Stimulated activated CD8-positive, alpha-beta memory T cell treated with anti-CD3 and anti-CD28 coated beads, Interleukin-7, amount 100 ng/mL, for 24 hours (primary cell): ENCODE results near the gene POLN.
A peak's percentile ranks its signal among the peaks of the same experiment; 100 is the strongest.
"Not testable (repeated sequence)": the region's sequence is repeated elsewhere in the genome, so short reads cannot be mapped to it uniquely, and the experiment has no call there.

Source experiments
- DNase-seq: peaks from one replicate; pipeline ENCODE4 v3.0.0-alpha.2; 2020; ENCODE audit warnings: low read depth

Gene POLN

DNA sequence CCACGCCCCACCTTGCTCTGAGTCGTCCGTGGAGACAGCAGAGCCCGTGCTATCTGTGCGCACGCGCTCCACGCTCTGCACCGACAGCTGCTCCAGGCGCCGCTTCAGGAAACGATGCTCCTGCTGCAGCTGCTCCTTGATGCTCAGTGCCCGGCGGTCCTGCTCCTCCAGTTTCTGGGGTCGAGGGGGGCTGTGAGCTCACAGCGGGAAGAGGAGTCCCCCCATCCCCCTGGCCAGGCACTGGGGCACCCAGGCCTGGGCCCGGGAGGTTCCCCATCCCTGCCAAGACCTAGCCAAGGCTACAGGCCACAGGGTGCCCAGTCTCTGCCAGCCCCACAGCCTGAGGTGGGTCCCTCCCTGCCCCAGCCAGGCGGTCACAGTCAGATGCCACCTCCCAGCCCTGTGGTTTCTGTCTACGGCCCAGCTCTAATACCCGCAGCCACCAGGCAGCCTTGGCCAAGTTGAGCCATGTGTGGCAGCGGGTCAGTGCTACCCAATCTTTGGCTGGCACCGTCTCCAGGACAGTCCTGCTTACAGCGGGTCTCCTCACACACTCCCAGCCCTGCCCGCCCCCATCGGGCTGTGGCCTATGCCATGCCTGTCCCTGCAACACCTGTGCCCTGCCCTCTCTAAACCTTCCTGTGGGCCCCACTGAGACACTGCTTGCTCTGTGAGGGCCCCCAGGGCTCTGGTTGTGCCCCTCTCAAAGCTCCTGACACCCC, 9.3 kb upstream of the POLN start:
- DNase-seq: no peak

DNA sequence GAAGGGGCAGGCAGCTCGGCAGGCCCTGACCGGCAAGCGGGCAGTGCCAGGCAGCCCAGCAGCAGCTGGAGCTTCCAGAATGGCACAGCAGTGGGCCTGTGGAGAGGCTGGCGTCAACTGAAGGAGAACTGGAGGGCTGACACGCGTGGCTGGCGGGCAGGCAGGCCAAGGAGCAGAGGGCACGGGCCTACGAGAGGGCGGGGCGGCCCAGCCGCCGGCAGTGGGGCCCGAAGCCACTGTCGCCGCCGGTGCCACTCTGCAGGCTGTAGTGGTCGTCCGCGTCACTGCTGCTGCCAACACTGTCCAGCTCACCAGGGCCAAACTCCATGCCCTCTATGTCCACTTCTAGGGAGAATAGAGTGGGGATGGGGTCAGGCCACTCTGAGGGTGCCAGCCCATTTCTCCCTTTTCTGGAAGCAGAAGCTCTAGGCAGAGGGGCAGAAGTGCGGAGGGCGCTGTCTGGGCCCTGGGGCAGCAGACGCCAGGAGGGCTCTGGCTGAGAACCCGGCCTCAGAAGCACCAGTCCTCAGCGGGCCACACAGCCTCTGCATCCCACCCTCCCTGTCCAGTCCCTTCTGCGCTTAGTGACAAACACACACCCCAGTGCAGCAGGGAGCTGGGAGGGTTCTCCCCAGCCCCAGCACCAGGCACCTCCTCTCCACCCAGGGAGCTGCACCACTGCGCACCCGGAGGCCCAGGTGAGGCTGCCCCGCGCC, 8.6 kb upstream of the POLN start:
- no peak for DNase-seq

DNA sequence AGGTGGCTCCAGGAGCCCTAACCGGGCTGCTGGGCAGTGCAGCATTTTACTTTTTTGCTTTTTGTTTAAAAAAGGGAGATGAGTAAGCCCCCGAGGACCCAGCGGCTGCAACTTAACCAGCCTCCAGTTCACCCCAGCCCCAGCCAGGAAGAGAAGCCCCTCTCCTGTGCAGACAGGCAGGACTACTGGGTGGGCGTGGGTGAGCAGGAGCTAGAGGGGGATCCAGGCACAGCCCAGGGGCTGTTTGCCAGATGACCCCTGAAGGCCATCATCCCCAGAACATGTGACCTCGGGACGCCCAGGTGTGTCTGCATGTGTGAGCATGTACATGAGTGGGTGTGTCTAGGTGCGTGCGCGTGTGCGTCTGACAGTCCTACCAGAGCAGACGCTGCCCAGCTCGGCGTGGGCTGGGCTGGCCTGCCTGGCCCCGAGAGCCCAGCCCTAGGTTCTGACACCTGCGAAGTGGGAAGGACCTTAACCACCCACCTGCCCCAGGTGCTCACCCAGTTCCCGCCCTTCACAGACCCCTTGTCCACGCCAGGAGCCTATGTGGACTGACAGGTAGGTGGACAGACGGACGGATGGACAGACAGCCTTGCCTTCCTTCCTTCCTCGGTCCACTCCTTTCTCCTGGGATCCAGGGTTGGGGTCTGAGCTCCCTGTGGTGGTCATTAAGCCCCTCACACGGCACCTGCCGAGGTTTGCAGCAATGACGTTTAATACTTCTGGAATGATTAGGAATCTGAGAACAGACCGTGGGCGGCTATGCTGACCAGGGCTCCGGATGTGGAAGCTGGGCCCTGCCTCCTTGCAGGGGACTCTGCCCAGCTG, 7.8 kb upstream of the POLN start:
- DNase-seq: no peak

DNA sequence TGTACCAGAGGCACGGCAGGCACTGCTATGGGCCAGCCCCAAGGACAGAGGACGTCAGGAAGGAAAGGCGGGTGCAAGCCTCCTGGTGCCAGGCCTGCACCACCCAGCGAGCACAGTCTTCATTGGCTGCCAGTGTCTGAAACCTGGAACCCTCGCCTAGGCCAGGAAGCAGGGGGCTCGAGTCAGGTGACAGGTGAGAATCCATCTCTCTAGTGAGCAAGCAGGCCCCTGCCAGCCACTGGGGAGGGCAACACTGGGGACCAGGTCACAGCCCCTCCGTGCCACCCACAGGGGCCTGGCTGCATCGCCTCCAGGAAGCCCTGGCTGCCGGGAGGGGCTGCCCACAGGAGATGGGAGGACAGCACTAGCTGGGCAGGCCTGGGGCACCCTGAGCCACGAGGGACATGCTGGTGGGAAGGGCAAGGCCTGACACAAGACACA, 6.9 kb upstream of the POLN start:
- DNase-seq: no peak

DNA sequence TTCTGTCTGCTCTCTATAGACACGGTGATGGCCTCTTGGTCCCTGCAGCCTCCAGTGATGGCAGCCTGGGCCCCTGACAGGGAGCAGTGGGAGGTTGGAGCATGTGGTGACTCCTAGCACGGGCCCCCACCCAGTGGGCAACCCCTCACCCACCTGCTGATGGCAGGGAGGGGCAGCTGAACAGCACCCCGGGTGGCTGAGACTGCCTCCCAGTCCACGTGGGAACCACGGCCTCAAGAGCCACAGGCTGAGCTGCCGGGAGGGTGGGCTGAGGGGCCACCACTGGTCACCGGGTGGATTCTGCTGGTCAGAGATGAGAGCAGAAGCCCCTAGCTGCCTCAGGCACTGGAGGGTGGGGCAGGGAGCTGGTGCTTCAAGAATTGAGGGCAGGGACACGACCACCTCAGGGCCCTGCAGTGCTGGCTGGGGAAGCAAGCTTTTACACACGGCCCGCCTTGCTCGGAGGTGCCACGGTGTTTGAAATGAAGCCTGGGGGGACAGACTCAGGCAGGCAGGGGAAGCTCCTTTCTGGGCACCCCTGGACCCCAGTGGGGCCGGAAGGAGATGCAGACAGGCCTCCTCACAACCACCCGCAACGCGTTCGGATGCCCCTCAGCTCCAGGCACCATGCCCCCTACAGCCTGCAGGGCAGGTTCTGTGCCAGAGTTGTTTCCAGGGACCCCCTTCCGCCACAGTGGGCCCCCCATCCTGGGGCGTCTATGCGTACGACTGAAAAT, 6.3 kb upstream of the POLN start:
- DNase-seq: no peak

DNA sequence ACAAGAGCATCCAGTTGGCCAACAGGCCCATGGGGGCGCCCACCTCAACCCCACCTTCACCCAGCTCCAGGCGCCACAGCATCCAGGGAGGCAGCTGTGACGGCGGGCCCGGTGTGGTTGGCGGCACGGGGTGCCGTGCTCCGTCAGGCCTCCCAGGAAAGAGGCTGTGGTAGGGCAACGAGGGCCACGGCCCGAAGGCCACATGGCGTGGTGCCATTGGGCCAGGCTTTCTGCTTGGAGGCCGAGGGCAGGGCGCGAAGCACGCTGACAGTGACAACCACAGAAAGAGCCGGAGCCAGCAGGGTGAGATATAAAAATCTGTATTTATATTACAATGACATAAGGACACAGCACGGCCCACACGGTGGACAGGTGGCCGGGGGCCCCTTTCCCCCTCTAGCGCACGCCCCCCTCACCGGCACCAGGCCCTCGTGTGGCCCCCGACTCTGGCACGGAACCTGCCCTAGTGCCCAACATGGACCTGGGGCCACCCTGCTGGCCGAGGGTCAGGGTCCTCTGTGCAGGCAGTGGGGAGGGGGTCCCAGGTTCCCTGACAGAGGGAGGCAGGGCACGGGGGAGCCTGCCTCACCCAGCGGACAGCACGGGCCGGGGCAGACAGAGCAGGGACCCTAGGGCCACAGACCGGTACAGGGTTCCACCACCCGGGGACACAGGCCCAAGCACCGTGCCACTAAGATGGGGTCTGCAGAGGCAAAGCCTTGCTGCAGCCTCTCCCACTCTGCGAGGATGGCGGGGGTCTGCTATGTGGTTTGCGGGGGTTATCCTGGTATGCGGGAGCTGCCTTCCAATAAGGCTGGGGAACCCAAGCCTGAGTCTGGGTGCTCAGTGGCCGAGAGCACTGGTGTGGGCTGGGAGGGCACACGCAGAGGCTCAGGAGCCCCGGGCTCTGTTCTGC, 5.5 kb upstream of the POLN start:
- no peak for DNase-seq

DNA sequence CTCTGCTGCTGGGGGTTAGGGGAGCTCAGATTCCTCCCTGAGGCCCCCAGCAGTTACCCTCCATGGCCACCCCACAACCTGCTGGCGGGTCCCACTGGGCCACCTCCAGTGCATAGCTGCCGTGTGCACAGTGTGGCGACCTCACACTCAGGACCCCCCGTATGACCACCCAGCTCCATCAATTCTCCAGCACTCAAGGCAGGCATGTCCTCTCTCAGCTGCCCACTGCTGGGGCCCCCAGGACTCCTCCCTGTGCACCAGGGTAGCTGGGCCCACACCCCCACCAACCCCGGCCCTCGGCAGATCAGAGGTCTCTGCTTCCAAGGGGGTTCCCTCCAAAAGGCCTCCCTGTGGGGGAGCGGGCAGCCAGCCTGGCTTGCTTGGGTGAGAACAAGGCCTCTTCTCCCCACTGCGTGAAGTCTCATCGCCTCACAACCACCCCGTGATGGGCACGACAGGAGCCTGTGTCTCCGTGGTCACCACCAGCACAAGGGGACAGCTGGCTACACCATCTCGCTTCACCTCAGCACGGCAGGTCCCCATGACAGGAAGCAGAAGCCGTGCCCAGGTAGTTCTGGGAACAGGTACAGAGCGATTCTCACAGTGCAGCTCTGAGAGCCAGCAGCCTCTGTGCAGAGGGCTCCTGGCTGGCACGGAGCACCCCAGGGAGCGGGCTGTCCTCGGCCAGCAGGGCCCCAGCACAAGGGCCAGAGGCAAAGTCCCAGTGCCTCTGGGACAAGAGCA, 4.6 kb upstream of the POLN start:
- DNase-seq: no peak

DNA sequence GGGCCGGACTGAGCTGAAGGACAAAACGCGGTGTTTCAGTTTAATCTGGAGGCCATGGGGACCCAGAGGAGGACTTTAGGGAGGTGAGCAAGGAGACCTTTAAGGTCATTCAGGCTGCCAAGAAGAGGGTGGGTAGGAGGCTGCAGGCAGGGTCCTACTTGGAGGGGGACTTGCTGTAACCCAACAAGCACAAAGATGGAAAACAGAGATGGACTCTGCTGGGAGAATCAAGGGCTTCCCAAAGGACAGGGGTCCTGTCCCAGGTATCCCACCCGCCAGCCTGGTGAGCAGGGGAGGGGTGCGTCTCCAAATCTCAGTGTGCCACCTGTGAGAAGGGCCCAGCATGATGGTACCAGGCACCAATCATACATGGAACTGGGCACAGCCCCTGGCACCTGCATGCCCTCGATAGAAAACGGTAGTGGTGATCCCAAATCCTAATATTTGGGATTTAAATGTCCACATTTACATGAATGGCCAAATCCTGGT, 3.9 kb upstream of the POLN start:
- DNase-seq: no peak

DNA sequence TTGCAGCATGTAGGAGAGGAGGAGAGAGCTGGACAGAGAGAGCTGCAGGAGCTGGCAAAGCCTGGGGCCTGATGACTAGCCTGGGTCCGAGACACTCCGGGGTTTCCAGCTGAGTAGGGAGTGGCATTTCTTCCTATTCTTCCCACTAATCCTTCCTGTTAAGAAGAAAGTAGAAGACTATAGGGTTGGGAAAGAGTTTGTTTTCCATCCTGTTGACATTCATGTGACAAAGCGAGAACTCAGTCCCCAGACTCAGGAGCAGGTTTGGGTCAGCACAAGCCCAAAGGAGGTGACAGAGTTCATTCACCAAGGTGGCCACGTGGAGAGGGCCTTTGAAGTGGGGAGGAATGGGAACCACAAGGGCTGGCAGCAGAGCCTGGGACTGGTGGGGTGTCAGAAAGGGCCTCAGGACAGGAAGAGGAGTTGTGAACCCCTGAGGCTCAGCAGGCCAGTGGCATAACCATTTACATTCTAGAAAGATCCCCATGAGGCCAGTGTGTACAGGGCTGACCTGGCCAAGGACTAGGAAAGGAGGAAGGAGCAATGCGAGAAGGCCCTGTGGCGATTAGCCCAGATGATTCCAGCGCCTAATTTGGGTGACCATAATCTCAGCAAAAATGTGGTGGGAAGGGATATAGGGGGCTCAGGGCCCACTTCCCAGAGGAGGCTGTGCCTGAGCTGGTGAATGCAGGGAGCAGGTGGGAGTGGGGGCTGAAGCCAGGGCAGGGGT, 3.3 kb upstream of the POLN start:
- DNase-seq: no peak

DNA sequence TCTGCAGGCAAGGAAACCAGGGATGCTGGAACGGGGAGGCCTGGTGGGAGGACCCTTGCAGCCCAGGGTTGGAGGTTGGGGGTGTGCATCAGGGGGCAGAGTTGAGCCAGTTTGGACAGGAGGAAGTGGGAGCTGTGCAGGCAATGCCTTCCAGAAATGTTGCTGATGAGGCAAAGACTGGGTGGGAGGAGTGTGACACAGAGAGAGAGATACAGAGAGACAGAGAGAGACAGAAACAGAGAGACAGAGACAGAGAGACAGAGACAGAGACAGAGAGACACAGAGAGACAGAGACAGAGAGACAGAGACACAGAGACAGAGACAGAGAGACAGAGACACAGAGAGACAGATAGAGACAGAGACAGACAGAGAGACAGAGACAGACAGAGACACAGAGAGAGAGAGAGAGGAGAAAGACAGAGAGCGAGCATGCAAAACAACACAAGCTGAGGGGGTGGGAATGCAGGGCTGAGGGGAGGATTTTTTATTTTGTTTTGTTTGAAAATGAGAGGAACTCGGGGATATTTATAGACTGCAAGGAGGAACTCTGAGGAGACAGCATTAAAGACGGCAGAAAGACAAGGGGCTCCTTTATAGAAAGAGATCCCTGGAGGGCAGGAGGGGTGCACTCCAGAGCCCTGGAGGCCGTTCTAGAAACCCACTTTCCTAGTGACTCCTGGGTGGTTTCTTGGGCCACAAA, 1.9 kb upstream of the POLN start:
- DNase-seq: no peak

DNA sequence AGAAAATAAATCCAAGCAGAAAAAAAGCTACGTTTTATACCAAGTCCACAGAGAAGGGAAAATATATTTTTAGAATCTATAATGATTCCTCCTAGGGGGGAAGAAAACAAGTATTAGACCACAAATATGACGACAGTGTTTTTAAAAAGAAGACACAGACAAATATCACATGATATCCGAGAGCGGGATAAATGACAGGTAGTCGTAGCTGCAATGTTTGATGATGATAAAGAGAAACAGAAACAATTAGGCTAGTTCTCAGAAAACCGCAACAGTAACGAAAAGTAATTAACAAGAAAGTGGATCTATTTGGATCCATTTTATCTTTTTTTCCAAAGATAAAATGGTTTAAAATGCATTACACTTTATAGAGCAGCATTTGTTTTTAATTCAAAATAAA, 918 bp downstream of the POLN start:
- DNase-seq: no peak

DNA sequence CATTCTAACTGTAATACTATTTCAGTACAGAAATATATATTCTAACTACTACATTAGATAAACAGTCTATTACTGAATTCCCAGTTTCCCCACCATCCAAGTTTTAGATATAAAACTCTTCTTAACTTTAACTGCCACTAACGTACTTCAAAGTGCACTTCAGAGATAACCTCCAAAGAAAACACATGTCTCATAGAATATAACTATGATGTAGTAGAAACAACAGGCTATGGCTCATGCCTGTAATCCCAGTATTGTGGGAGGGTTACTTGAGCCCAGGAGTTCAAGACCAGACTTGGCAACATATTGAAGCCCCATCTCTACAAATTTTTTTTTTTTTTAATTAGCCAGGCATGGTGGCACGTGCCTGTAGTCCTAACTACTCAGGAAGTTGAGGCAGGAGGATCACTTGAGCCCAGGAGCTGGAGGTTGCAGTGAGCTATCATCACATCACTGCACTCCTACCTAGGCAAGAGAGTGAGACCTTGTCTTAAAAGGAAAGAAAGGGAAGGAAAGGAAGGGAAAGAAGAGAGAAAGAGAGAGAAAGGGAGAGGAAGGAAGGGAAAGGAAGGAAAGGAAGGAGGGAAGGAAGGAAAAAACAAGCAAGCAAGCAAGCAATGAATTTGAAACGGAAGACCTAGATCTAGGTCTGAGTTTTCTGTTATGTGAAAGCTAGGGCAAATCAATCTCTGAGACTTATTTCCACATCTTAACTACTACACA, 4.8 kb downstream of the POLN start:
- DNase-seq: no peak

DNA sequence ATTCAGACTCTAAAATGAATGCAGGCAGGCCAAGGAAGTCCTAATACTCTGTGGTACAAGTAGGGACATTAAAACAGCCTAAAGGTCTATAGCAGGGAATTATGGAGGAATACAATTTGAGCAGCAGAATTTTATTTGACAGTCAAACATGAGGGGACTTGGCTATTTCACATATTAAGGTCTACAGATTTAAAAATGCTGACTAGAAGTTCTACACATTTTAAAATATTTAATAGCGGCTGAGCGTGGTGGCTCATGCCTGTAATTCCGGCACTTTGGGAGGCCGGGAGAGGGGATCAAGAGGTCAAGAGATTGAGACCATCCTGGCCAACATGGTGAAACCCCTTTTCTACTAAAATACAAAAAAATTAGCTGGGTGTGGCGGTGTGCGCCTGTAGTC, 10.8 kb downstream of the POLN start:
- no peak for DNase-seq

DNA sequence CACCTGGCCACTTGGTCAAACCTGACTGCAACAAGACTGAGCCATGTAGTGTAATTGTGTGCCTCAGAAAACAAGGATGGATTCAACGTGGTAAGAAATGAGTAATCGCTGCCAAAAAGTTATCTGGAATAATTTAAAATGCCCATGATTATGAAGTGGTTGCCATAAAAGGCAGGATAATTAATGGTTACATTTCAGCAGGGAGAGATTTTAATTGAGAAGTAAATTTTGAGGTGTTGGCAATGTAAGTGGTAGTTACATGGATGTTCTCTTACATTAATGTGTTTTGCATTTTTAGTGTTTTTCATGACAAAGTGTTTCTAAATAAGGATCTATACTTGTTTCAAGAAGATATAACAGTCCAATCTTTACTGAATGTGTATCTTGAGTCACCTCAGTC, 15.7 kb downstream of the POLN start:
- no peak for DNase-seq

DNA sequence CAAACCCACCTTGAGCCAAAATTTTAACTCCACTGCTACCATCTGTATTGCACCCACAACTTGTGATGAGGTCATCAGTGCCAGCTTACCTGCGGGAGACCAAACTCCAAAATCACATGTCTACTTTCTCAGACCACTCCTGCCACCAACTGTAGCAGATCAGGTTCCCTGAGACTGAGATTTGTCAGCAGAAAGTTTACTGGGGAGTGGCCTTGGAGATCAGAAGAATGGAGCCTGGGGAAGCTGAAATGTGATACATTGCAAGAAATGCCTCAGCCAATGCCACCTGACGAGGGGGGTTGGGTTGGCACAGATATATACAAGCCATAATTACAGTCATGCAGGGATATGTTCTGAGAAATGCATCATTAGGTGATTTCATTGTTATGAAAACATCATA, 19.1 kb downstream of the POLN start:
- DNase-seq: no peak

DNA sequence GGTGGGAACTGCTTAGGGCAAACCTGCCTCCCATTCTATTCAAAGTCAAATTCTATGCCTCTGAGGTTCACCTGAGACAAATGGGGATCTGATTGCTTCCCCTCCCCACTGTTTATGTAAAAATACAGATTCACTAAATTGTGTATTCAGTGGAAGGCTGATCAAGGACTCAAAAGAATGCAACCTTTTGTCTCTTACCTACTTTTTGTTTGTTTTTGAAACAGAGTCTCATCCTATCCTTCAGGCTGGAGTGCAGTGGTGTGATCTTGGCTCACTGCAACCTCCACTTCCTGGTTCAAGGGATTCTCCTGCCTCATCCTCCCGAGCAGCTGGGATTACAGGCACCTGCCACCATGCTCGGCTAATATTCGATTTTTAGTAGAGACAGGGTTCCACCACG, 20.5 kb downstream of the POLN start:
- not testable (repeated sequence) for DNase-seq

DNA sequence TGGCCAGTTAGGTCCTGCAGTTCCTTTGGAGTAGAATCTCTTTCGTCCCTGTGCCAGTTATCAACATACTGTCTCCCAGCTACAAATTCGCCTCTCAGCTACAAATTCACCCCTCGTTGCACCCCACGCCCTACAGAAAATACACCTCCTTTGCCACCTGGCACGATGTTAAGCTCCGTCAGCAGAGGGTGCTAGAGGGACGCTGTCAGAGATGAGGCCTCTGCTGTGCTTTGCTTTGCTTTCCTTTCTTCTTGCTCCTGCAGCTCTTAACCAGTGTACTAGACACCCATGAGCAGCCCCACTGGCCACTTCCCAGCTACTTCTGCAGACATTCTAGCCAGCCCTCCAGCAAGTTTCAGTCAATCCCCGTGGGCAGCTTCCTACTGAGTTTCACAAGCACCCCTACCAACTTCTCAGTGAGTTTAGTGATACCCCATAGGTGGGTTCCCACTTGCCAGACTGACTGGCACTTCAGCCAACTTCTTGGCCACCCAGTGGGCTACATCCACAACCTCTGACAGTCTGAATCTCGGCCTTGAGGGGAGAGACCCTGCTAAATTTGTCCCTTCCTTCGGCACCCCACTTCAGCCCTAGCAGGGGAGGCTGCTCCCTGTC, 21.8 kb downstream of the POLN start:
- DNase-seq: peak; percentile 72

DNA sequence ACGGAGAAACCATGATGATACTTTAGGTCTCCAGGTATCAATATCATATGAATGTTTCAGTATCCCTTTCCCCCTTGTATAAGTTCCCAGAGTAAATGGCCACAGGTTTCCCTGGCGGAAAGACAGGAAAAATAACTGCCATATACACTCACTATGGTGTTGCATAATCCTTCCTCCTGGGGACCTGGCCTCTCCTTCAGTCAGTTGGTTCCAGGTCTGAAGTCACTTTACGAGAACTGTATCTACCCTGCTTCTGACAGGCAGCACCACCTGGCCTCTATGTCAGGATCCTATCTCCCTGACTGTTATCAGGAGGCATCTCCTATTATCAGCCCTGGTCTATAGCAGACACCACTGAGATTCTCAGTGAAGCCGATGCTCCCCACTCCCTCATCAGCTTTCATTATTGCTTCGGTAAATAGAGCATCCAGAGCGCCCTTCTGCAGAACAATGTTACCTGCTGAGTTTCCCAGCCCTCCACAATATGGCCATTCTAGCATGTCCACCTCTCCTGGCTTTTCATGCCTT, 22.6 kb downstream of the POLN start:
- DNase-seq: no peak
